SW480 (cell line): ENCODE results near the gene FRMD4A.
"Not testable (repeated sequence)": the region's sequence is repeated elsewhere in the genome, so short reads cannot be mapped to it uniquely, and the experiment has no call there.

Experiments used
- DNase-seq: peaks from one replicate; pipeline ENCODE4 v3.0.0-alpha.2; 2016; ENCODE audit warnings: low spot score

Gene FRMD4A

GRCh38 chr10:13787015-13787421 is 543.7 kb downstream of the FRMD4A start:
- DNase-seq, result no peak

GRCh38 chr10:13784067-13784466 is 546.7 kb downstream of the FRMD4A start:
- peak; percentile 21 for DNase-seq

- DNase-seq, result no peak
Measured at GRCh38 chr10:13779748-13780147, 551.0 kb downstream of the FRMD4A start.

- DNase-seq, result not testable (repeated sequence)
Measured at GRCh38 chr10:13778693-13778960, 552.1 kb downstream of the FRMD4A start.

GRCh38 chr10:13776861-13777311 is 553.8 kb downstream of the FRMD4A start:
- no peak for DNase-seq

- DNase-seq, result no peak
Measured at GRCh38 chr10:13775786-13776775, 554.6 kb downstream of the FRMD4A start.

GRCh38 chr10:13774303-13774893 is 556.3 kb downstream of the FRMD4A start:
- DNase-seq, result no peak

- no peak for DNase-seq
Measured at GRCh38 chr10:13773496-13774170, 557.1 kb downstream of the FRMD4A start.

GRCh38 chr10:13773043-13773442 is 557.7 kb downstream of the FRMD4A start:
- DNase-seq, result no peak

- DNase-seq, result no peak
Measured at GRCh38 chr10:13771992-13772391, 558.7 kb downstream of the FRMD4A start.

GRCh38 chr10:13770760-13771493 is 559.8 kb downstream of the FRMD4A start:
- DNase-seq, result no peak

- no peak for DNase-seq
Measured at GRCh38 chr10:13769946-13770345, 560.8 kb downstream of the FRMD4A start.

- DNase-seq, result peak; percentile 98
Measured at GRCh38 chr10:13767676-13768178, 563.0 kb downstream of the FRMD4A start.

- not testable (repeated sequence) for DNase-seq
Measured at GRCh38 chr10:13767148-13767547, 563.6 kb downstream of the FRMD4A start.

GRCh38 chr10:13765641-13766341 is 564.9 kb downstream of the FRMD4A start:
- peak; percentile 67 for DNase-seq

- no peak for DNase-seq
Measured at GRCh38 chr10:13761490-13762091, 569.1 kb downstream of the FRMD4A start.

GRCh38 chr10:13759168-13759567 is 571.6 kb downstream of the FRMD4A start:
- DNase-seq, result no peak

- no peak for DNase-seq
Measured at GRCh38 chr10:13758756-13759155, 572.0 kb downstream of the FRMD4A start.

GRCh38 chr10:13758312-13758711 is 572.4 kb downstream of the FRMD4A start:
- DNase-seq, result no peak

GRCh38 chr10:13754277-13754676 is 576.4 kb downstream of the FRMD4A start:
- no peak for DNase-seq
